ENCODE data around the gene PAK5.

The PAK5 gene

GRCh38 chr20:9550283-9550682, 288.6 kb downstream of the PAK5 start:
- no peak for TF ChIP-seq CTCF (IDR thresholded peaks at IDR 0.05; ENCODE audit: poor library complexity, severe bottlenecking)
- no peak for DNase-seq (ENCODE audit: low spot score)

GRCh38 chr20:9543214-9543613, 295.7 kb downstream of the PAK5 start:
- no peak for ATAC-seq (ENCODE audit: low read depth)

More at GRCh38 chr20:9550283-9550682, 288.6 kb downstream of the PAK5 start:
- H3K9me3 ChIP-seq (ENCODE audit: severe bottlenecking), result no peaks in the 10 kb centered on the region
- H3K4me1 ChIP-seq (ENCODE audit: insufficient read depth, poor library complexity, severe bottlenecking), result peaks cover 3% of the 10 kb centered on the region
- no peak for ATAC-seq (ENCODE audit: low read depth)
- no peaks in the 10 kb centered on the region for H3K27me3 ChIP-seq (ENCODE audit: insufficient read depth, poor library complexity, severe bottlenecking)
- H3K27ac ChIP-seq (ENCODE audit: poor library complexity, severe bottlenecking), result no peak overlapping the region
- no peaks in the 10 kb centered on the region for H3K36me3 ChIP-seq (ENCODE audit: low read depth)
- H3K4me3 ChIP-seq (ENCODE audit: severe bottlenecking), result no peak overlapping the region

GRCh38 chr20:9535449-9535848, 303.4 kb downstream of the PAK5 start:
- H3K36me3 ChIP-seq (ENCODE audit: low read depth), result no peaks in the 10 kb centered on the region
- ATAC-seq (ENCODE audit: low read depth), result no peak
- H3K4me1 ChIP-seq (ENCODE audit: insufficient read depth, poor library complexity, severe bottlenecking), result peaks cover 9% of the 10 kb centered on the region
- H3K4me3 ChIP-seq (ENCODE audit: severe bottlenecking), result no peak overlapping the region
- no peaks in the 10 kb centered on the region for H3K27me3 ChIP-seq (ENCODE audit: insufficient read depth, poor library complexity, severe bottlenecking)
- DNase-seq (ENCODE audit: low spot score), result no peak
- no peak overlapping the region for H3K27ac ChIP-seq (ENCODE audit: poor library complexity, severe bottlenecking)
- no peak for TF ChIP-seq CTCF (IDR thresholded peaks at IDR 0.05; ENCODE audit: poor library complexity, severe bottlenecking)
- H3K9me3 ChIP-seq (ENCODE audit: severe bottlenecking), result no peaks in the 10 kb centered on the region

More at GRCh38 chr20:9543214-9543613, 295.7 kb downstream of the PAK5 start:
- Histone ChIP-seq H3K27ac (ENCODE audit: poor library complexity, severe bottlenecking) (no peak overlapping the region), H3K4me3 (ENCODE audit: severe bottlenecking) (no peak overlapping the region), H3K36me3 (ENCODE audit: low read depth) (no peaks in the 10 kb centered on the region), H3K4me1 (ENCODE audit: insufficient read depth, poor library complexity, severe bottlenecking) (no peaks in the 10 kb centered on the region), H3K9me3 (ENCODE audit: severe bottlenecking) (no peaks in the 10 kb centered on the region), H3K27me3 (ENCODE audit: insufficient read depth, poor library complexity, severe bottlenecking) (no peaks in the 10 kb centered on the region)
- no peak for TF ChIP-seq CTCF (IDR thresholded peaks at IDR 0.05; ENCODE audit: poor library complexity, severe bottlenecking)
- DNase-seq (ENCODE audit: low spot score), result no peak

GRCh38 chr20:9534025-9534424, 304.9 kb downstream of the PAK5 start:
- DNase-seq (ENCODE audit: low spot score), result no peak
- peaks cover 9% of the 10 kb centered on the region for H3K4me1 ChIP-seq (ENCODE audit: insufficient read depth, poor library complexity, severe bottlenecking)
- no peaks in the 10 kb centered on the region for H3K36me3 ChIP-seq (ENCODE audit: low read depth)
- H3K4me3 ChIP-seq (ENCODE audit: severe bottlenecking), result no peak overlapping the region
- ATAC-seq (ENCODE audit: low read depth), result no peak
- no peaks in the 10 kb centered on the region for H3K27me3 ChIP-seq (ENCODE audit: insufficient read depth, poor library complexity, severe bottlenecking)
- no peak overlapping the region for H3K27ac ChIP-seq (ENCODE audit: poor library complexity, severe bottlenecking)
- no peaks in the 10 kb centered on the region for H3K9me3 ChIP-seq (ENCODE audit: severe bottlenecking)
- no peak for TF ChIP-seq CTCF (IDR thresholded peaks at IDR 0.05; ENCODE audit: poor library complexity, severe bottlenecking)

GRCh38 chr20:9532069-9532838, 306.6 kb downstream of the PAK5 start:
- Histone ChIP-seq H3K36me3 (ENCODE audit: low read depth) (no peaks in the 10 kb centered on the region), H3K27ac (ENCODE audit: poor library complexity, severe bottlenecking) (no peak overlapping the region), H3K4me1 (ENCODE audit: insufficient read depth, poor library complexity, severe bottlenecking) (peaks cover 9% of the 10 kb centered on the region), H3K9me3 (ENCODE audit: severe bottlenecking) (no peaks in the 10 kb centered on the region), H3K4me3 (ENCODE audit: severe bottlenecking) (no peak overlapping the region), H3K27me3 (ENCODE audit: insufficient read depth, poor library complexity, severe bottlenecking) (no peaks in the 10 kb centered on the region)
- no peak for TF ChIP-seq CTCF (IDR thresholded peaks at IDR 0.05; ENCODE audit: poor library complexity, severe bottlenecking)
- ATAC-seq (ENCODE audit: low read depth), result peak; percentile 62; the same call in 1 of the 3 replicates
- no peak for DNase-seq (ENCODE audit: low spot score)
